Activated naive CD4-positive, alpha-beta T cell treated with Interleukin-2 at 50 U/mL for 16 hours (primary cell): Measurements from ENCODE around the gene SMARCD2.

Source experiments
- DNase-seq: peaks from one replicate; pipeline ENCODE4 v3.0.0-alpha.2; 2020

SMARCD2 gene

DNA sequence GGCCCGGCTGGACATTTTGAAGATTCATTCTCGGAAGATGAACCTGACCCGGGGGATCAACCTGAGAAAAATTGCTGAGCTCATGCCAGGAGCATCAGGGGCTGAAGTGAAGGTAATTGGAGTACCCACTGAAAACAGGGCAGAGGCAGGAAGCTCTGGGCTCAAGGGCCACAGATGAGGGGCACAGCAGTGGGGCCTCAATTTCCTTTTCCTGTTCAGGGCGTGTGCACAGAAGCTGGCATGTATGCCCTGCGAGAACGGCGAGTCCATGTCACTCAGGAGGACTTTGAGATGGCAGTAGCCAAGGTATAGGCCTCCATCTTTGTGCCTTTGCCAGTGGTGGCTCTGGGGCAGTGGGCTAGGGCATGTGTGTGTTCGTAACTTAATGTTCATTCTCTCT, 11.0 kb downstream of the SMARCD2 start:
- DNase-seq = no peak

DNA sequence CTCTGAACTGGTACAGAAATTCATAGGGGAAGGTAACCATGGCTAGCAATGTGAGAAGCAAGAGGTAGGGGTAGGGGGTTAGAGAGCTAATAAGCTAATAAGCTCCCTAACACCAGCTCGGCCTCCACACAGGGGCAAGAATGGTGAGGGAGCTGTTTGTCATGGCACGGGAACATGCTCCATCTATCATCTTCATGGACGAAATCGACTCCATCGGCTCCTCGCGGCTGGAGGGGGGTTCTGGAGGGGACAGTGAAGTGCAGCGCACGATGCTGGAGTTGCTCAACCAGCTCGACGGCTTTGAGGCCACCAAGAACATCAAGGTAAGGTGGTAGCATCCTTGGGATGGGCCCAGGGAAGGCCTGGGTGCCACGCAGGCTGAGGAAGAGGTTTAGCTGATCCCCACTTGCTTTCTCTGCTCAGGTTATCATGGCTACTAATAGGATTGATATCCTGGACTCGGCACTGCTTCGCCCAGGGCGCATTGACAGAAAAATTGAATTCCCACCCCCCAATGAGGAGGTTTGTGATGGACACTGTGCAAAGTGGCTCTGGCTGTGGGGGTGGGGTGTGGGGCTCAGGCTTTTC, 11.5 kb downstream of the SMARCD2 start:
- DNase-seq = no peak

DNA sequence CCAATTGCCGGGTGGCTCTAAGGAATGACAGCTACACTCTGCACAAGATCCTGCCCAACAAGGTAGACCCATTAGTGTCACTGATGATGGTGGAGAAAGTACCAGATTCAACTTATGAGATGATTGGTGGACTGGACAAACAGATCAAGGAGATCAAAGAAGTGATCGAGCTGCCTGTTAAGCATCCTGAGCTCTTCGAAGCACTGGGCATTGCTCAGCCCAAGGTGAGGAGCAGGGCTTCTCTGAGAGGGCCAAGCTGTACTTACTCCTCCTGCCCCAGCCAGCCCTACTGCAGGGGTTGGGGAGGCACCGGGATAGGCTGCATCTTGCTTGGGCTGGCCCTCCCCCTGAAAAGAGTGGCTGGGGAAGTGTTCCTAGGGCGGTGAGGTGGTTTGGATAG, 12.2 kb downstream of the SMARCD2 start:
- no peak for DNase-seq

DNA sequence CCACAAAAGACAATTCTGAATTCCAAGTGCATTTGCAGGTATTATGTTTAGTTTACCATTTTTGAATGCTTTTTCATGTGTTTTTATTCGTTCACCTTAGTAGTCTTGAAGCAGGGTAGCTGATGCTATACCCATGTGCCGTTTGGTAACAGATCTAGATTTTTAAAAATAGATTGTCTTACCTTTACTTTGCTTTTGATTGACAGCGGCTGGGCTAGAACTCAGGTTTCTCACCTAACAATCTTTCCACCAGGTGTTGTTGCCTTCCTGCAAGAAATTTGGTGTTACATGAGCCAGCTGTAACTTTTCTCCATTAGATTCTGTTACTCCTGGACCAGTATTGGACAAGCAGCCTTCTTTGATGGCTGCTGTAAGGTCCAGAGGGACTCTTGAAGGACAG, 13.5 kb downstream of the SMARCD2 start:
- no peak for DNase-seq

DNA sequence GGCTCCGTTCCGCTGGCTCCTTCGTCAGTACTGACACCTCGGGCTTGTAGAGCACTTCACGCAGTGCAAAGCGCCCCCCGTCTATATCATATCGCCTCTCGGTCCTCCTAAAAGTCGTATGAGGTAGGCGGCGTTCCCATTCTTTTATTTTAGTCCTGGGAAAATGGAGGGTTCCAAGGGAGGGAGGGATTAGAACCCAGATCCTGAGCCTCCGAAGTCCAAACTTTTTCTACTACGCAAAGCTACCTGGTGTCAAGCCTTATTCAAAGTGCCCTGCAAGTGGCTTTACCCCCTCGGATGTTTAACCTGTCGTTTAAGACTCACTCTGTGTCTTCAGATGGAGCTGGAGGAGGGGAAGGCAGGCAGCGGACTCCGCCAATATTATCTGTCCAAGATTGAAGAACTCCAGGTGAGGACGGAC, 14.7 kb downstream of the SMARCD2 start:
- DNase-seq = no peak

DNA sequence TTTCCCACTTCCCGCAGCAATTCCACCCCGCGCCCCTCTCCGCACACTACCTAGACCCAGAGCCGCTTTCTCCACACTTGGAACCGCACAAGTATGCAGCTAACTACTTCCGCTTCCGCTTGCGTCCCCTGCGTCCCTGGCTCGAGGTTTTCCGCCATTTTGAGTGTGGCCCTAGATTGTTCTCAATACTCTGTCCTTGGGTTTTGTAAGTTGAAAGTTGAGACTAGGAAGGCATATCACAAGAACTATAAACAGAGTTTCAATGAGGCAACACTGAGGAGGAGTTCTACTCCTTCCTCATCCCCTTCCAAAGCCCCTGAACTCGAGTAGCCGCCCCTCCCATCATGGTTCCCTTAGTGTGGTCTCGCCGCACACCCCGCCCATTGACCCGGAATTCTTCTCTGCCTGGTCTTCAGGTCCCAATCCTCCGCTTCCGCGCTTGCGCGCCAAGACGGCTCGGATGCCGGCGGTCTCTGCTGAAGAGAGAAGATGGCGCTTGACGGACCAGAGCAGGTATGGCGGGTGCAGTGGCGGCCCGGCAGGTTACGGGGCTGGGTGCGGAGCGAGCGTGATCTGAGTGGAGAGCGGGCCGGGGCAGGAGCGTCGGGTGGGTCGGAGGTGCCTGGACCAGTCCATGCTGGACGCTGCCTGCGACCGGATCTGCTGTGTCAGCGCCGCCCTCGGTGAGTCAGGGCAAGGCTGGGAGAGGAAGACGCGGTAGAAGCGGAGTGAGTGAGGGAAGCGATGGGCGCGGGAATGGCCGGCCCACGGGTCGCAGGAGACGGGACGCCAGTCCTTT, 15.3 kb downstream of the SMARCD2 start, which contains the start of the genes FTSJ3 and PSMC5:
FTSJ3 (minus strand) TSS at position 662 of the 799 bp plus-strand sequence. CDS start 761 bp downstream, outside the sequence.
PSMC5 (plus strand) TSS at position 430 of the 799 bp plus-strand sequence; CDS start at position 490, 60 bp downstream.
- DNase-seq = peak; percentile 97

DNA sequence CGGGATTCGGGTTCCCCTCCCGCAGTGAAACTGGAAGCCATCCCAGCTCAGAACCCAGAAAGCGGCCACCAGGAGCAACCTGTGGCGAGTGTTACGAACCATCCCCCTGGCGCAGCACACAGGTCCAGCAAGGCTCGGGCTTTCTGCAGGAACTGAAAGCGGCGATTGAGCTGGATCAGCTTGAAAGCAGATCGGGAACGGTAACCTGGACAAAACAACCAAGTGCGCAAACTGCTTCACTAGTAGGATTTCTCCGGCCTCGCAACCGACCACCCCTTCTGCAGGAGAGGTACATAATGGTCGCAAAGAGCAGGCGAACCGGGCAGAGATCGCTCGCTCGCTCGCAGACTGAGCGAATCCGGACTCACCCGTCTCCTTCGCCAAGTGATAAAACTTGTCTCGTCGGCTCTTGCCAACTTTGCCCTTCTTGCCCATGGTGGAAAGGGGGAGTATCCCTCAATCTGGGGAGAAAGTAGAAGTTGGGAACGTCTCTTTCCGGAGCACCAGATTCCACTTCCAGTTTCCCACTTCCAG, 15.9 kb downstream of the SMARCD2 start:
- DNase-seq = no peak

DNA sequence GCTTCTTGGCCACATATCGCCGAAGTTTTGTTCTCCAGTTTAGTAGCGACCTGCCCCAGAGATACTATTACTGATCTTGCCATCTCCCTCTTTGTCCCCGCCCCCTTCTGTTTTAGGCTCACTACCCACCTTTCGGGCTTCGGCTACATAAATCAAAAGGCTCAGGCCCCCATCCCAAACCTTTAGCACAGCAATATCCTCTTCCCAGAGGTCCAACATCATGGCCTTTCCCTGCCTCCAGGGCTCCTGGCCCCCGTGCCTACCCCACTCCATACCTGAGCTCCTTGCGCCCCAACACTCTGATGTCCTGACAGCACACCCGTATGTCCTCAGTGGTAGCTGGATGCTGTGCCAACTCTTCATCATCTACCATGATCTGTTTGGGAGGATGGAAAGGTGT, 18.1 kb downstream of the SMARCD2 start:
- DNase-seq = no peak

DNA sequence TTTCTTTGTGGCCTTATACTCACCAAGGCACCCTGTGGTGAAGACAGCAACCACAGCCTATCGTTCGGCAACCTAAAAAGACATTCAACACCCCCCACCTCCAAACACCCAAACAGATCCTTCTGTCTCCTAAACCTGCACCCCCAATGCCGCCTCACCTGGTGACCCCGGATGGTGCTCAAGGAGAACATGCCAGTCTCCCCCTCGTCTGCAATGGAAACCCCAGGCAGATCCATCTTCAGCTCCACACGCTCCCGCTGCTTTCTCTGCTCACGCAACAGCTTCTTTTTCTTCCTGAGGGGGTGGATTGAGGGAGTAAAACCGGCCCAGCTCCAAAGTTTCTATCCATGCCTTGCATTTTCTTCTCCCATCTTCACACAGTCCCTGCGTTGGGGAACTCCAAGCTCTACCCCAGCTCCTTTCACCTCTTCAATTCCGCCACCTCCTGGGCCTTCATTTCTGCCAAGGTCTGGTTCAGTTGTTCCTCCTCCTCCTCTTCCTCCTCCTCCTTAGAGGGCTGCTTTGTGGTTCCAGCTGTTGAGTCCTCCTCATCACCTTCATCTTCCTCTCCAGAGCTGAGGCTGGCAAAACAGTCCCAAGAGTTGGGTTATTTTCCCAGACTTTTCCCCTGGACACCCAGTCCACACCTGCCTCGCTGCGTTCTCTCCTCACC, 18.7 kb downstream of the SMARCD2 start:
- DNase-seq = no peak

DNA sequence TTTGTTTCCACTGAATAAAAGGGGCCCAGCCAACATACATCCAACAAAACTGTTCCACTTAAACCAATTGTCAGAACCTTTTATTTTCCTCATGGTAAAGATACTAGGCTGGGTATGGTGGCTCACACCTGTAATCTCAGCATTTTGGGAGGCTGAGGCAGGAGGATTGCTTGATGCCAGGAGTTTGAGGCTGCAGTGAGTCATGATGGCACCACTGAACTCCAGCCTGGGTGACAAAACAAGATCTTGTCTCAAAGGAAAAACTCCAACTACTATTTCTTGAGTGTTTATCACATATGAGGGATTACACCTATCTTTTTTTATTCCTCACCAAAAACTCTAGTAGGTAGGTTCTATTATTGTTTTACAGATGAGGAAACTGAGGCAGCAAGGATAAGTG, 19.9 kb downstream of the SMARCD2 start:
- DNase-seq = no peak

DNA sequence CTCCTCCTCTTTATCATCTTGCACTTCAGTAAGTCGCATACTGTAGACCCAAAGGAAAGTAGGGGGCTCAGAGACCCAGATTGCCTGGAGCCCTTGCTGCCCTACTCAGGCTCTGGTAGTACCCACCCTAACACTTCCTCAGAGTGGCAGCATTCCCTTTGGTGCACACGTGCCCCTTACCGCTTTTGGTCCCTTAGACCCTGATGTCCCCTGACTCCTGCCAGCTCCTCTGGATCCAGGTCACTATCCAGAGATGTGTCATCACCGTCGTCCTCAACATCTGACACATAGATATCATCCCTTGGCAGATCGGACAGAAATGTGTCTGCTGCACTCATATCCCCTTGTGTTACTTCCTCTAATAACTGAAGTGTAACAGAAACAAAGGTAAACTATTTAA, 20.7 kb downstream of the SMARCD2 start:
- no peak for DNase-seq

DNA sequence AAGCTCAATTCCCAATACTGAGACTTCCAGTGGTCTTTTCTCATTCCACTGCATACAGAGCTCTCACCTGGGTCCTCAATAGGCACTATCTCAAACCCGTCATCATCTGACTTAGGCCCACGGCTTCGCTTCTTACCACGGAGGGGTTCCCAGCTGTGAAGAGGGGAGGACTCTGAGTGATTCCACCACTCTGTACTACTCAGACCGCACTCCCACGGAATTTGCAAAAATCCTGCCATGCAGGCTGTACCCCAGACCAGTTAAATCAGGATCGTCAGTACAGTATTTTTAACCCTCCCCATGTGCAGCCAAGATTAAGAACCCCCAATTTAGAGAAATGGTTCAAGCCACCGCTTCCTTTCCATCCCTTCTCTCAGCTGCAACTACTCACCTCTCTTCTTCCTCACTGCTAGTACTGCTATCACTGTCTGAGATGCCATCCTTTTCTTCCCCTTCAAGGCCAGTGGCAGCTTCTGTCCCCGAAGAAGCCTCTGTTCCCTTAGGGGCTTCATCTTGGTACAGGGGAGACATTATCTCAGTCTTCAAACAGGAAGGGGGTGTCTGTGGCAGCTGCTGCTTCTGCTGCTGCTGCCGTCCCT, 21.4 kb downstream of the SMARCD2 start:
- DNase-seq = no peak

DNA sequence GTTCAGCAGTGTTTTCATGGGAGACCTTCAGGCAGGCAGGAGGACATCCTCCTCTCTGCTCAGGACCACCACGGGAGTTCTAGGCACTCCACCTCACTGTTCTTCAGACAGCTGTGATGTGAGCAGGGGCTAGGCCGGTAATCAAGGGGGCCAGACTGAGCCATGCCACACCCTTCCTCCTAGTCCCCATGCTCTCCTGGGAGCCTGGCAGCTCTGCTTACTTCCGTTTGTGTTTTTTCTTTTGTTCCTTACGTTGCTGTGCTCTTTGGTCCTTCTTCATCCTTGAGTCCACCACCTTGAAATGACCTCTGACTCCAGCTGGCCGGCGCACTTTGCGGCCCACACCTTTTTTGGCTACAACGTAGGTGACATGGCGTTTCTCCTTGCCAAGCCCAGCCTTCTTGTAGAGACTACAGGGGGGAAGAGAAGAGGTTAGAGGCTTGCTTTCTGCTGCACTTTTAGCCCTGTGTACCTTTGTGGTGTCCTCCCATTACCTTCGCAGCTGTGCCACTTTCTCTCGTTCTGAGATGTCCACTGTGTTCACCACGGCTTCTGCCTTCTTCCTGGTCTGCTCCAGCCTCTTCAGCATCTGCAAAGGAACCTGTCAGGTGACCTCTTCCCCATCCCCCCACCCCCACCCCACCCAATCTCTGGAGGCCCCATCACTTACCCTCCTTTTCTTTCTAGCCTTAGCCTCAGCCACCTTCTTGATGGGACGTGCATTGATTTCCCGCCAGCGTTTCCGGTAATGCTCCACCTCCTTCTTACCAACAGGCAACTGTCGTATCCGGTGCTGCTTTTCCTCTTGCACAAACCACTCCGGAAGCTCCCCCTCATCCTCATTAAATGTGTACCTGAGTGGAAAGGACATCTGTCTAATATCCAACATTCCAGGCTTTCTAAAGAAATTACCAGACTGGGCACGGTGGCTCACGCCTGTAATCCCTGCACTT, 22.6 kb downstream of the SMARCD2 start:
- DNase-seq = no peak

DNA sequence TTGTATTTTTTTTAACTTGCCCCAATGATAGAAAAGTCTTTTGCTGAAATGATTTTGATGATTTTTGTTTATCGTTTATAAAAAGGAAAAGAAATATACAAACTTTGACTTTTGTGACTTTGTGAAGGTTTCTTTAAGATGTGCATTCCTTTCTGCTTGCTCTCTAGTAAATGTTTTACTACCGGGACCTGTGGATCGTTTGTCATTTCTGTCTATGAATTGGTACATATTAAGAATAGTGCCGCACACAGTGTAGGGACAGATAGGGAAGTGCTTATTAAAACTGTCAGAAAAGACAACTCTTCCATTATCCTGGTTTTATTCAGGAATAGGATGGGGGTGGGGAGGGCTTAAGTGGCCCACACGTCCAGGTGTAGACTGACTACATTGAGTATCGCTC, 23.4 kb downstream of the SMARCD2 start:
- no peak for DNase-seq

DNA sequence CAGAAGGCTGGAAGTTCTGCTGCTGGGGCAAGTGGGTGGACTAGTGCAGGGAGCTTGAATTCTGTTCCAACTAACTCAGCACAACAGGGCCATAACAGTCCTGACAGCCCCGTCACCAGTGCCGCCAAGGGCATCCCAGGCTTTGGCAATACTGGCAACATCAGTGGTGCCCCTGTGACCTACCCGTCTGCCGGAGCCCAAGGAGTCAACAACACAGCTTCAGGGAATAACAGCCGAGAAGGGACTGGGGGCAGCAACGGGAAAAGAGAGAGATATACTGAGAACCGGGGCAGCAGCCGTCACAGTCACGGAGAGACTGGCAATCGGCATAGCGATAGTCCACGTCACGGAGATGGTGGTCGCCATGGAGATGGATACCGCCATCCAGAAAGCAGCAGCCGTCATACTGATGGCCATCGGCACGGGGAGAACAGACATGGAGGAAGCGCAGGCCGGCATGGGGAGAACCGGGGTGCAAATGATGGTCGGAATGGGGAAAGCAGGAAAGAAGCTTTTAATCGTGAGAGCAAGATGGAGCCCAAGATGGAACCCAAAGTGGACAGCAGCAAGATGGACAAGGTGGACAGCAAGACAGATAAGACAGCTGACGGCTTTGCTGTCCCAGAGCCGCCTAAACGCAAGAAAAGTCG, 24.6 kb downstream of the SMARCD2 start:
- no peak for DNase-seq

DNA sequence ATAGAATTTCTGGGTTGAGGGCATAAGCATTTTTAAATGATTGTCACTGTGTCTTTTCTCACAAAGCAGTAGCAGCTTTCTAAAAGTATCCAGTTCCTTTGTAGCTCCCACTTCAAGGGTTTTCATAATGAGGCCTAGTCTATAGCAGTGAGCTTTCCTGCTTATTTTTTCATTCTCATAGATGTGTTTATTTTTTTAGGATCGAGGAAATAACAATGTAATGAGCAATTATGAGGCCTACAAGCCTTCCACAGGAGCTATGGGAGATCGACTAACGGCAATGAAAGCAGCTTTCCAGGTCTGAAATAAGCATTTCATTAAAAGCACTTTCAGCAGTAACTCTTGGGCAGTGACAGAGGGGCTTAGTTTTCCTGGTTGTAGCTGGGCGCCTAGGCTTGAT, 25.8 kb downstream of the SMARCD2 start:
- DNase-seq = no peak

DNA sequence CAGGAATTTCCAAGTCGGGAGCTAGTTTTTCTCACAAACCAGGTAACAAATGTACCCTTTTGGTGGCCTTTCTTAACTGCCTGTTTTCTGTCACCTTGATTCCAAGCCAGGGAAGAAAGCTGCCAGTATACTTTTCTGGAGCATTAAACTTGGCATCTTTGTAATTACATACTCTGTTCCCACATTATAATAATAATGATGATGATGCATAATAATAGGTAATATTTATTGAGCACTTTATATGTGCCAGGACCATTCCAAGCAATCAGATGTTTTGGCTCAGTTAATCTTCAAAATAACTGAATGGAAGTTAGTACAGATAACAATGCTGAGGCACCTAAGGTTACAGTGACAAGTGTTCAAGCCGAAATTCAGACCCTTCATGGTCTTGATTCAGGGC, 26.4 kb downstream of the SMARCD2 start:
- no peak for DNase-seq

DNA sequence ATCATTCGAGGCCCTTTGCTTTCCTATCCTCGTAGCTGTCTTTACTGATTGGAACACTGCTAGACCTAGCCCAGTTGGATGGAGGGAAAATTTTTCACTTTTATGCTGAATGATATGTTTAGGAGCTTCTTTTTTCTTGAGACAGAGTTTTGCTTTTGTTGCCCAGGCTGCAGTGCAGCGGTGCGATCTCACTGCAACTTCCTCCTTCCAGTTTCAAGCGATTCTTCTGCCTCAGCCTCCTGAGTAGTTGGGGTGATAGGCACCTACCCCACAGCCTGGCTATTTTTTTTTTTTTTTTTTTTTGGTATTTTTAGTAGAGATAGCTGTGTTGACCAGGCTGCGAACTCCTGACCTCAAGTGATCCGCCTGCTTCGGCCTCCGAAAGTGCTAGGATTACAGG, 32.5 kb downstream of the SMARCD2 start:
- DNase-seq = no peak

DNA sequence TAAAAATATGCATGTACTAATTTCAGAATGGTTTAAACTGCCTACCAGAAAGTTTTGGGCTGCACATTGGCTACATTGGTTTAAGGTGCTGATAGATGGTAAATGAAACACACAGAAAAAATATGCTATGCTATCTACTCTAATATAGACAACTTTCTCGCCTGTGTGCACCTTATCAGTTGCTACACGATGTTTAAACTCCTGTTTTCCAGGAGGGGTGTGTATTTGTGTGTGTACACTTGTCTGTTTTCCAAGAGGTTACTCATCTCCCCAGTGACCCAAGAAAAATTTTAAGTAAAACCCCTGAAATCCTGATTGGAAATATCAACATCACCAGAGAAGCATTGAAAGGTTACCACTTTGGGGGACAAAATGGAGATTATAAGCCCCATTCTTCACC, 36.9 kb downstream of the SMARCD2 start:
- no peak for DNase-seq

DNA sequence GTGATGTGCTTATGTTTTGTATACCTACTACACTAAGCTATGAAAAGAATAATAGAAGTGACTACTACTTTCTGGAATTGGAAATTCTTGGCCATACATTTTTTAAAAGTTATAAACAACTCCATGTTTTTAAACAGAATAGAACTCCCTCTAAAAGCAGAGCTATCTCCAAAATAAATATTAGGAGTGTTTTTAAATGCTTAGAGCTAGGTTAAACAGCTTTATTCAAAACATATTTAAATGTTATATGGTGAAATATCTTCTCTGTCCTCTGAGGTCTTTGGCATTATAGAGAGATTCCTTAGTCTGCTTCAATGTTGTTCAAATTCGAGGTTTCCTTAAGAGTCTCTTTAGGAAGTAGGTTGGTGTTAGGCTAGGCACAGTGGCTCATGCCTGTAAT, 38.2 kb downstream of the SMARCD2 start:
- DNase-seq = no peak

DNA sequence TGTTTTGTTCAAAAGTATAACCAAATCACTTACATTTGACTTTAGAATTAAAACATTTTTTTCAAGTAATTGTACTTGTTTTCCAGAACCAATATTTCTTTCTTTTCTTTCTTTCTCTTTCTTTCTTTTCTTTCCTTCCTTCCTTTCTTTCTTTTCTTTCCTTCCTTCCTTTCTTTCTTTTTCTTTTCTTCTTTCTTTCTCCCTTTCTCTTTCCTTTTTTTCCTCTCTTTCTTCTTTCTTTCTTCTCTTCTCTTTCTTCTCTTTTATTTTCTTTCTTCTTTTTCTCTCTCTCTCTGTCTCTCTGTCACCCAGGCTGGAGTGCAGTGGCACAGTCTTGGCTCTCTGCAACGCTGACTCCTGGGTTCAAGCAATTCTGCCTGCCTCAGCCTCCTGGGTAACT, 41.7 kb downstream of the SMARCD2 start:
- no peak for DNase-seq
